DND-41 (cell line): ENCODE measurements around the gene TMEM44.
A peak's percentile ranks its signal among the peaks of the same experiment; 100 is the strongest.

ENCODE experiments used
- ATAC-seq: fragments of 200-7000 bp; cut with Tn5 transposase; 3 replicates; pipeline ENCODE4 v1.9.1; 2021; ENCODE audit warnings: low read depth; ENCODE audit not compliant: insufficient read depth
- DNase-seq: peaks from one replicate; pipeline ENCODE4 v3.0.0-alpha.2; 2020
- H2AFZ ChIP-seq: 2 replicates; pipeline ENCODE4 v1.6.0; 2012; ENCODE audit warnings: low read depth, low read length
- H3K27ac ChIP-seq: 2 replicates; pipeline ENCODE4 v1.5.1; 2012; ENCODE audit warnings: low read length, inconsistent platforms
- H3K27me3 ChIP-seq: fragments of 200-600 bp; sonication (generic); 2 replicates; pipeline ENCODE4 v1.6.0; 2012; ENCODE audit warnings: low read length, mild to moderate bottlenecking, inconsistent platforms; ENCODE audit not compliant: insufficient read depth, poor library complexity
- H3K36me3 ChIP-seq: 2 replicates; pipeline ENCODE4 v1.5.1; 2012; ENCODE audit warnings: low read length, inconsistent platforms; ENCODE audit not compliant: insufficient read depth
- H3K4me1 ChIP-seq: 2 replicates; pipeline ENCODE4 v1.5.1; 2012; ENCODE audit warnings: mild to moderate bottlenecking, low read length; ENCODE audit not compliant: insufficient read depth
- H3K4me2 ChIP-seq: 2 replicates; pipeline ENCODE4 v1.6.0; 2012; ENCODE audit warnings: mild to moderate bottlenecking, moderate library complexity, low read length, inconsistent platforms; ENCODE audit not compliant: insufficient read depth
- H3K4me3 ChIP-seq, 2 experiments: fragments of 200-600 bp in 1 of 2; shearing (Covaris generic) in 1 of 2; 2 replicates each; pipeline ENCODE4 v1.5.1; 2012 to 2016; ENCODE audit warnings: inconsistent platforms in 2 of 2, low read length in 2 of 2, mild to moderate bottlenecking in 2 of 2, low read depth in 1 of 2, moderate library complexity in 1 of 2
- H3K79me2 ChIP-seq: 2 replicates; pipeline ENCODE4 v1.6.0; 2012; ENCODE audit warnings: low read length, inconsistent platforms; ENCODE audit not compliant: insufficient read depth
- H3K9ac ChIP-seq: 2 replicates; pipeline ENCODE4 v1.6.0; 2012; ENCODE audit warnings: low read depth, mild to moderate bottlenecking, inconsistent platforms, low read length, moderate library complexity
- H3K9me3 ChIP-seq: 2 replicates; pipeline ENCODE4 v1.5.1; 2012; ENCODE audit warnings: low read length, moderate library complexity, mild to moderate bottlenecking, inconsistent platforms; ENCODE audit not compliant: insufficient read depth, severe bottlenecking
- H4K20me1 ChIP-seq: 2 replicates; pipeline ENCODE4 v1.6.0; 2012; ENCODE audit warnings: low read length; ENCODE audit not compliant: insufficient read depth
- CTCF ChIP-seq: IDR thresholded peaks from 2 replicates; pipeline ENCODE4 v1.5.1; 2012; ENCODE audit warnings: borderline replicate concordance, low read length, moderate library complexity, mild to moderate bottlenecking; ENCODE audit not compliant: poor library complexity, severe bottlenecking; ENCODE audit errors: extremely low read depth
- EZH2 ChIP-seq: IDR thresholded peaks from 3 replicates; pipeline ENCODE4 v1.6.1; 2012; ENCODE audit warnings: borderline replicate concordance, low read depth, mild to moderate bottlenecking, moderate library complexity, low read length, inconsistent platforms; ENCODE audit not compliant: severe bottlenecking

TMEM44 gene

GRCh38 chr3:194637541-194638400 is 4.6 kb upstream of the TMEM44 start:
- TF ChIP-seq CTCF: no peak
- TF ChIP-seq EZH2: no peak
- Histone ChIP-seq H3K9me3 (no peaks in the 10 kb centered on the region), H3K4me1 (peaks cover 5% of the 10 kb centered on the region), H3K79me2 (peaks cover under 1% of the 10 kb centered on the region; the same call in 1 of the 2 replicates), H3K27ac (no peak overlapping the region), H3K36me3 (peaks cover 36% of the 10 kb centered on the region), H3K4me3 (no peak overlapping the region), H3K4me2 (no peak overlapping the region), H3K9ac (no peak overlapping the region), H4K20me1 (no peaks in the 10 kb centered on the region), H2AFZ (no peak overlapping the region), H3K27me3 (no peaks in the 10 kb centered on the region)
- ATAC-seq (no peak), DNase-seq (no peak)

DNA sequence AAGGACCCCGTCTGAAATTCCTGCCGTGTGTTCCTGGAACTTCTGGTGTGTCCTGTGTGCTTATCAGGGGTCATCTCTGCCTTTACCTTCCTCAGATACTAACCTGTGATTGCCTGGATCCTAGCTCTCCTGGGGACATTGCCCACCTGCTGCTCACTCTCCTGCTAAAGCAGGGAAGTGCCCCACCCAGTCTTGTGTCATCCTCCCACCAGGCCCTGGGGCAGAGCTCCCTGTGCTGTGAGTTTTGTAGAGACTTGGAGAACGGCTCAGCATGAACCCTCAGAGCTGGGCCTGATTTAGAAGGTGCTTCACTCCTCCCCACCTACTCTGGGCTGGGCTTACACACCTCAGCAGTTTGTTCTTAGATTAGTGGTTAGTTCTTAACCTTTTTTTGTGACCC is 3.8 kb upstream of the TMEM44 start:
- H3K27ac ChIP-seq: no peak overlapping the region
- H3K79me2 ChIP-seq: peaks cover 7% of the 10 kb centered on the region
- H3K9ac ChIP-seq: no peak overlapping the region
- no peaks in the 10 kb centered on the region for H3K27me3 ChIP-seq
- peaks cover 12% of the 10 kb centered on the region for H3K4me1 ChIP-seq
- no peaks in the 10 kb centered on the region for H4K20me1 ChIP-seq
- no peak overlapping the region for H3K4me2 ChIP-seq
- no peak for TF ChIP-seq CTCF
- no peak for TF ChIP-seq EZH2
- ATAC-seq (no peak), DNase-seq (no peak)
- no peak overlapping the region for H3K4me3 ChIP-seq
- H2AFZ ChIP-seq: no peak overlapping the region
- no peaks in the 10 kb centered on the region for H3K9me3 ChIP-seq
- peaks cover 35% of the 10 kb centered on the region for H3K36me3 ChIP-seq

DNA sequence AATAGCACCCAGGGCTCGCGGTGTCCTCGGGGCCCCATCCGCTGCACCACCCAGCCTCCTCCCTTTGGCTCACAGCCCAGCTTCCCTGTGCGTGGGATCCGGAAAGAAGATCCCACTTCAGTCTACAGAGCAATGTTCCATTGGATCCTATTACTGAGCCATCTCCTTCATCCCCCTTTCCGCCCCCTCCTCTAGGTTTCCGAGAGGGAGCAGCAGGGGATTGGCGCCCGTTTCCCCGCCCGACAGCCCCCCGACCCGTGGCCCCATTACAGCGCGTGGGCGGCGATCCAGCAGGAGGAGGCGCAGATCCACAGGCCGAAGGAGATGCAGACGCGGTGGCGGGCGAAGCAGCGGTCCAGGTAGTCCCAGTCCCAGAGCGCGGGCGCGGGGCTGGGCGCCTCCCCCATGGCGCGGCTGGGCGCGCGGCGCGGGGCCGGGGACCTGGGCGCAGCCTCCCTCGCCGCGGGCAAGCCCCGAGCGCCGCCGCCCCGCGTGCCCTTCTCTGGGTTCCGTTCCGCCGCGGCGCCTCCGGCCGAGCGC is 340 bp downstream of the TMEM44 start:
- ATAC-seq (peak; percentile 64), DNase-seq (peak; percentile 47)
- TF ChIP-seq EZH2 (no peak), CTCF (no peak)
- H3K27me3 ChIP-seq: no peaks in the 10 kb centered on the region
- H3K9ac ChIP-seq: peak overlapping the region; percentile 71
- H3K79me2 ChIP-seq: peaks cover 18% of the 10 kb centered on the region
- peaks cover 35% of the 10 kb centered on the region for H3K36me3 ChIP-seq
- H3K27ac ChIP-seq: peak overlapping the region; percentile 63
- peaks cover 15% of the 10 kb centered on the region for H3K9me3 ChIP-seq
- H3K4me1 ChIP-seq: peaks cover 16% of the 10 kb centered on the region
- H3K4me2 ChIP-seq: peak overlapping the region; percentile 97
- peak overlapping the region; percentile 93 for H2AFZ ChIP-seq
- H4K20me1 ChIP-seq: no peaks in the 10 kb centered on the region
- peak overlapping the region; percentile 46 to 96 for H3K4me3 ChIP-seq
